AG04450 (cell line): Measurements from ENCODE around the gene CENPW. TPM values are rescaled to one million over a fixed set of nuclear protein-coding genes. Genes with fewer than 3 reads are reported as not detected.

Experiments used
- CTCF ChIA-PET: fragments of 300-600, 350-600 bp; formaldehyde crosslinking; extraction: SDS; loops from one replicate; lab custom pipeline; 2022; ENCODE audit warnings: antibody characterized with exemption, inconsistent platforms; lab: Charles Lee
- POLR2A ChIA-PET: fragments of 350-600 bp; formaldehyde crosslinking; extraction: SDS; loops from one replicate; lab custom pipeline; 2021; ENCODE audit warnings: antibody characterized with exemption, inconsistent platforms; lab: Yijun Ruan, JAX
- DNase-seq: peaks from one replicate; pipeline ENCODE4 v3.0.0-alpha.2; 2011; ENCODE audit warnings: low read depth, low spot score
- H3K27ac ChIP-seq: one replicate; pipeline ENCODE4 v1.5.1; 2012; ENCODE audit warnings: low read depth, low read length, control low read depth
- H3K27me3 ChIP-seq: one replicate; pipeline ENCODE4 v1.6.0; 2012; ENCODE audit warnings: low read length; ENCODE audit not compliant: control insufficient read depth, insufficient read depth
- H3K4me3 ChIP-seq: 2 replicates; pipeline ENCODE4 v1.5.1; 2011; ENCODE audit warnings: mild to moderate bottlenecking, low read depth, low read length, control low read depth
- H3K9me3 ChIP-seq: 2 replicates; pipeline ENCODE4 v1.5.1; 2012; ENCODE audit warnings: low read length; ENCODE audit not compliant: control insufficient read depth, insufficient read depth
- CTCF ChIP-seq: IDR thresholded peaks from 2 replicates; pipeline ENCODE4 v1.5.1; 2011; ENCODE audit warnings: low read depth, low read length, control low read depth, inconsistent platforms
- polyA plus RNA-seq: library from polyadenylated mRNA; depleted of rRNA; stranded (reverse); fragments of >200 nt; gene quantifications from 2 replicates; pipeline ENCODE4 v1.2.3, GENCODE V29; 2011

The CENPW gene
- polyA plus RNA-seq, 1 experiment, result 10.6 TPM

DNA sequence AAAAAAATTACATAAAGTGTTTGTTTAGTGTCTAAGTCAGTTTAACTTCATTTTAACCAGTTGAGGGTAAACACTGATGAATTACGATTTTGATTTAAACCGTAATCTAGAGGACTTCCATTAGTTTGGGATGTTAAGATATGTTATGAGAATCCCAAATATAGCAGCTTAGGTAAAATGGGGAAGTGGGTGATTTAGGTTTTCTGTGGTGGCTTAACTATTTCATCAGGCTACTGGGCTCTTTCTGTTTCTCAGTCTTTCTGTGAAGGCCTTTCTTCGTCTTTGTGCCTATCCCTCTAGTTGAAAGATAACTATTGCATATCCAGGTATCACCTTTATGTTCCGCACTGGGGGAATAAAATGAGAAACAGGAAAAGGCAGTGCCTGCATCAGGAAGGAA, 27.9 kb downstream of the CENPW start:
- ChIA-PET POLR2A (no interaction called here), CTCF (interaction anchor here (0.6 kb wide), 1 partner anchor 347 kb away, joined by 3 read pairs; no protein-coding TSS in a partner anchor)
- H3K4me3 ChIP-seq, result no peak overlapping the region
- no peaks in the 10 kb centered on the region for H3K27me3 ChIP-seq
- H3K27ac ChIP-seq, result no peak overlapping the region
- no peaks in the 10 kb centered on the region for H3K9me3 ChIP-seq
- DNase-seq, result no peak
- no peak for TF ChIP-seq CTCF

GRCh38 chr6:126372626-126373025, 32.7 kb downstream of the CENPW start:
- H3K4me3 ChIP-seq, result no peak overlapping the region
- DNase-seq, result no peak
- POLR2A ChIA-PET, result no interaction called here
- H3K9me3 ChIP-seq, result no peaks in the 10 kb centered on the region
- no peak overlapping the region for H3K27ac ChIP-seq
- CTCF ChIA-PET, result interaction anchor here (2.7 kb wide), 1 partner anchor 12 kb away, joined by 11 read pairs; no protein-coding TSS in a partner anchor
- no peak for TF ChIP-seq CTCF
- no peaks in the 10 kb centered on the region for H3K27me3 ChIP-seq

DNA sequence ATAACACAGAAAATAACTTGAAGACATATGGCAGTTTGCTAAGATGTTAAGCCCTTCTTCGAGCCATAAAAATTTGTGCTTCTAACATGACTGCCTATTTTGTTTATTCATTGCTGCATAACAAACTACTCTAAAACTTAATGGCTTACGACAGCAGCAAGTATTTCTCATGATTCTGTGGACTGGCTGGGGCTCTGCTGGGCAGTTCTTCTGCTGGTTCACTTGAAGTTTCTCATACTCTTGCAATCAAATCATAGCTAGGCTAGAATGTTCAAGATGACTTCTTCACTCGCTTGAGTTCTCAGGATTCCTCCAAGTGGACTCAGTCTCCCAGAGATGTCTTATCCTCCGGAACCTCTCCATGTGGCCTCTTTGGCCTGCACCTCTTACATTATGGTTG, 33.4 kb downstream of the CENPW start:
- Histone ChIP-seq H3K9me3 (no peaks in the 10 kb centered on the region), H3K27ac (no peak overlapping the region), H3K27me3 (no peaks in the 10 kb centered on the region), H3K4me3 (no peak overlapping the region)
- ChIA-PET POLR2A (no interaction called here), CTCF (no interaction called here)
- DNase-seq, result no peak
- no peak for TF ChIP-seq CTCF

DNA sequence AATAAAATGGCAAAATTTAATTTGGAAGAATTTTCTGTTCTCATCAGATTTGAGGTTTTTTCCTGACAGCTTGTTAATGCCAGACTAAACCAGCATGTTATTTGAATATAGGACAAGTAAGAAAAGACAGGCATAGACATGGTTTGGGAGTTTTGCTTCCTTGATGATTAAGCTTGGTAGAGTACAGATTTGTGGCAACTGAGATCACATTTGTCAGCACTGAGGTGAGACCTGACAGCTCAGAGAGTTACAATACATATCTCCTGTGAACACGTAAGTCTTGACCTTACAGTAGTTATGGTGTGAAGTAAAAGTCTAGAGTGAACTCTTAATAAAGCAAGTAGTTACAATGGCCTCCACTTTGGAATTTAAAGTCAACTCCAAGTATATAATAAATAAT, 34.5 kb downstream of the CENPW start:
- ChIA-PET CTCF (interaction anchor here (1.3 kb wide), 1 partner anchor 13 kb away, joined by 8 read pairs; no protein-coding TSS in a partner anchor), POLR2A (no interaction called here)
- no peak for TF ChIP-seq CTCF
- H3K4me3 ChIP-seq, result no peak overlapping the region
- H3K9me3 ChIP-seq, result no peaks in the 10 kb centered on the region
- H3K27me3 ChIP-seq, result no peaks in the 10 kb centered on the region
- no peak overlapping the region for H3K27ac ChIP-seq
- no peak for DNase-seq

DNA sequence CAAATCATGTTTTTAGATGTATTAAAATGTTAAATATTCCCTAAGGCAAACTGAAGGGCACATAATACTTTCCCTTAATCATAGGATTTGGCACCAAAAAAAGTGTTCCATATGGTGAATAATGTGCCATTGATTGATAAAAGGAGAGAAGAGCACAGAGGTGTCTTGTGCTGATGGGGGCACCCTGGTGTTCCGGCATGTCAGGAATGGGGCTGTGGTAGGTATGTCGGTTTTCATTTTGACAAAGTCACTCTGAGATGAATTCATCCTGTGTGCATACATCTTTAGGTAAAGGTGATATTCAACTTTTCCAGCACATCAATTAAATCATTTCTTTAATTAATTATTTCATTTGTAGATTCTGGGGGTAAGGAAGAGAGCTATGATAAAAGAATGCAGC, 36.8 kb downstream of the CENPW start:
- TF ChIP-seq CTCF, result no peak
- no peaks in the 10 kb centered on the region for H3K9me3 ChIP-seq
- POLR2A ChIA-PET, result no interaction called here
- H3K4me3 ChIP-seq, result no peak overlapping the region
- H3K27ac ChIP-seq, result no peak overlapping the region
- no peak for DNase-seq
- no peaks in the 10 kb centered on the region for H3K27me3 ChIP-seq
- CTCF ChIA-PET, result no interaction called here
